IMR-90 (cell line): ENCODE measurements around the gene PCDHGA12. TPM values are rescaled to one million over a fixed set of nuclear protein-coding genes. Genes with fewer than 3 reads are reported as not detected.
A peak's percentile ranks its signal among the peaks of the same experiment; 100 is the strongest.

ENCODE experiments used
- ATAC-seq: fragments of 200-7000 bp; cut with Tn5 transposase; 2 replicates; pipeline ENCODE4 v1.9.1; 2020; ENCODE audit warnings: low read depth, mild to moderate bottlenecking, moderate library complexity
- BruUV-seq: library from RNA; stranded (reverse); fragments of 400-500 nt; replicated peaks from 2 replicates; lab custom pipeline; 2021; lab: Mats Ljungman, UMichigan
- CTCF ChIA-PET: fragments of 300-600 bp; formaldehyde crosslinking; extraction: SDS; loops from one replicate; lab custom pipeline; 2021; ENCODE audit warnings: antibody characterized with exemption; lab: Yijun Ruan, JAX
- POLR2A ChIA-PET: fragments of 300-600 bp; sonication (Branson Sonifier 250); formaldehyde crosslinking; loops from one replicate; lab custom pipeline; 2022; ENCODE audit warnings: antibody characterized with exemption; ENCODE audit not compliant: unreplicated experiment; lab: Charles Lee
- DNase-seq: peaks from one replicate; pipeline ENCODE4 v3.0.0; 2013
- H2AFZ ChIP-seq: replicated peaks from 2 replicates; pipeline ENCODE3; 2013; ENCODE audit warnings: low read length, mild to moderate bottlenecking; ENCODE audit not compliant: poor library complexity
- H2AK5ac ChIP-seq: 2 replicates; pipeline ENCODE4 v1.6.1; 2013; ENCODE audit warnings: low read depth, low read length, inconsistent platforms
- H2AK9ac ChIP-seq: replicated peaks from 2 replicates; pipeline ENCODE3; 2013; ENCODE audit warnings: mild to moderate bottlenecking, low read depth, low read length, moderate library complexity; ENCODE audit not compliant: poor library complexity
- H2BK120ac ChIP-seq: 2 replicates; pipeline ENCODE4 v1.6.1; 2013; ENCODE audit warnings: low read depth, low read length, inconsistent platforms
- H2BK15ac ChIP-seq: 3 replicates; pipeline ENCODE4 v1.6.1; 2013; ENCODE audit warnings: low read depth, low read length, inconsistent platforms
- H2BK20ac ChIP-seq: 2 replicates; pipeline ENCODE4 v1.6.1; 2013; ENCODE audit warnings: low read depth, mild to moderate bottlenecking, inconsistent platforms, low read length, moderate library complexity
- H2BK5ac ChIP-seq: 2 replicates; pipeline ENCODE4 v1.6.1; 2013; ENCODE audit warnings: mild to moderate bottlenecking, low read depth, low read length, inconsistent platforms; ENCODE audit not compliant: poor library complexity, severe bottlenecking
- H3K14ac ChIP-seq: replicated peaks from 2 replicates; pipeline ENCODE4 v1.6.1; 2013; ENCODE audit warnings: low read depth, low read length, inconsistent platforms
- H3K18ac ChIP-seq: 2 replicates; pipeline ENCODE4 v1.6.1; 2013; ENCODE audit warnings: low read depth, low read length, control low read depth
- H3K23ac ChIP-seq: 2 replicates; pipeline ENCODE4 v1.6.1; 2013; ENCODE audit warnings: low read depth, low read length, inconsistent platforms
- H3K27ac ChIP-seq: 2 replicates; pipeline ENCODE4 v1.5.1; 2013; ENCODE audit warnings: mild to moderate bottlenecking, control low read depth, low read length; ENCODE audit not compliant: insufficient read depth
- H3K27me3 ChIP-seq: 2 replicates; pipeline ENCODE4 v1.6.1; 2013; ENCODE audit warnings: low read length; ENCODE audit not compliant: control insufficient read depth, insufficient read depth
- H3K36me3 ChIP-seq: 2 replicates; pipeline ENCODE4 v1.6.1; 2013; ENCODE audit warnings: low read length, mixed read lengths; ENCODE audit not compliant: control insufficient read depth, insufficient read depth
- H3K4ac ChIP-seq: 2 replicates; pipeline ENCODE4 v1.6.1; 2013; ENCODE audit warnings: low read depth, low read length, inconsistent platforms
- H3K4me1 ChIP-seq: 2 replicates; pipeline ENCODE4 v1.6.1; 2013; ENCODE audit warnings: low read length, mixed read lengths; ENCODE audit not compliant: control insufficient read depth, insufficient read depth
- H3K4me2 ChIP-seq: 2 replicates; pipeline ENCODE4 v1.6.1; 2013; ENCODE audit warnings: low read depth, mild to moderate bottlenecking, control low read depth, low read length, moderate library complexity
- H3K4me3 ChIP-seq: 2 replicates; pipeline ENCODE4 v1.5.1; 2013; ENCODE audit warnings: low read depth, mild to moderate bottlenecking, control low read depth, low read length, moderate library complexity; ENCODE audit not compliant: insufficient read depth
- H3K56ac ChIP-seq: 2 replicates; pipeline ENCODE4 v1.6.1; 2013; ENCODE audit warnings: low read length, inconsistent platforms; ENCODE audit not compliant: insufficient read depth; ENCODE audit errors: extremely low read depth
- H3K79me1 ChIP-seq, 2 experiments: 2 replicates each; pipeline ENCODE4 v1.6.1; 2013; ENCODE audit warnings: low read length in 2 of 2, inconsistent platforms in 1 of 2, low read depth in 1 of 2
- H3K9ac ChIP-seq: 2 replicates; pipeline ENCODE4 v1.6.1; 2013; ENCODE audit warnings: low read depth, low read length, control low read depth
- H3K9me1 ChIP-seq: 2 replicates; pipeline ENCODE4 v1.6.1; 2013; ENCODE audit warnings: low read length, inconsistent platforms; ENCODE audit not compliant: insufficient read depth
- H3K9me3 ChIP-seq: 2 replicates; pipeline ENCODE4 v1.6.1; 2013; ENCODE audit warnings: low read length; ENCODE audit not compliant: control insufficient read depth, insufficient read depth
- H4K20me1 ChIP-seq: 2 replicates; pipeline ENCODE4 v1.6.1; 2013; ENCODE audit warnings: low read length, inconsistent platforms; ENCODE audit not compliant: insufficient read depth
- H4K5ac ChIP-seq: 2 replicates; pipeline ENCODE4 v1.6.1; 2013; ENCODE audit warnings: mild to moderate bottlenecking, low read depth, low read length, control low read depth
- H4K8ac ChIP-seq, 2 experiments: 2 replicates each; pipeline ENCODE4 v1.6.1; 2013; ENCODE audit warnings: low read depth in 2 of 2, low read length in 2 of 2, control low read depth in 1 of 2, inconsistent platforms in 1 of 2
- H4K91ac ChIP-seq: 2 replicates; pipeline ENCODE4 v1.6.1; 2013; ENCODE audit warnings: low read depth, low read length, inconsistent platforms; ENCODE audit not compliant: insufficient read depth
- BHLHE40 ChIP-seq: fragments of 150-350 bp; IDR thresholded peaks from 2 replicates; pipeline ENCODE4 v1.6.1; 2016; ENCODE audit warnings: mild to moderate bottlenecking, low read depth, low read length
- CEBPB ChIP-seq: IDR thresholded peaks from 2 replicates; pipeline ENCODE4 v1.6.1; 2012; ENCODE audit warnings: low read depth, low read length, improper control_type of control experiment
- MXI1 ChIP-seq: IDR thresholded peaks from 2 replicates; pipeline ENCODE4 v1.6.1; 2012; ENCODE audit warnings: low read depth, mild to moderate bottlenecking, low read length, moderate library complexity, borderline replicate concordance
- POLR2A ChIP-seq: IDR thresholded peaks from 2 replicates; pipeline ENCODE4 v1.6.1; 2012; ENCODE audit warnings: mild to moderate bottlenecking, low read depth, low read length
- RAD21 ChIP-seq: IDR thresholded peaks from 2 replicates; pipeline ENCODE4 v1.6.1; 2012; ENCODE audit warnings: low read length, improper control_type of control experiment
- WGBS, 2 experiments: methylation state at CpG; one replicate each; pipeline versions ENCODE4 v1.1.5 to v1.1.7; 2013; ENCODE audit warnings: missing lambda C conversion rate in 2 of 2; ENCODE audit not compliant: insufficient read length in 1 of 2; ENCODE audit errors: extremely low coverage in 2 of 2; 5-methylcytosine and 5-hydroxymethylcytosine counted together
- dilution Hi-C: fragments of 300-500 bp; cut with HindIII; formaldehyde crosslinking; loops from one replicate; pipeline ENCODE4 v1.14.3; 2018; ENCODE audit warnings: low sequenced_read_pairs; ENCODE audit not compliant: unreplicated experiment
- in situ Hi-C: fragments of 300-500 bp; cut with MboI; formaldehyde crosslinking; loops from 3 replicates; pipeline ENCODE4 v1.14.3; 2019; ENCODE audit warnings: low sequenced_read_pairs, inconsistent platforms, mixed read lengths
- intact Hi-C: fragments of 100-400 bp; cut with micrococcal nuclease; formaldehyde crosslinking; loops from 2 replicates; pipeline ENCODE4 v1.10.0; 2022
- polyA plus RNA-seq, 3 experiments: library from polyadenylated mRNA; depleted of rRNA; stranded (reverse); fragments of >200 nt; gene quantifications; 2 replicates each; pipeline ENCODE4 v1.2.3, GENCODE V29; 2012; ENCODE audit warnings: low replicate concordance in 1 of 3
- total RNA-seq: library from RNA; depleted of rRNA; stranded (reverse); fragments of >200 nt; gene quantifications from 2 replicates; pipeline ENCODE4 v1.2.3, GENCODE V29; 2012
- TF ChIP-seq, protein P1 (sequence below): fragments of 150-350 bp; IDR thresholded peaks from 2 replicates; pipeline ENCODE4 v1.6.1; 2016; ENCODE audit warnings: low read depth, mild to moderate bottlenecking, low read length, moderate library complexity, borderline replicate concordance

PCDHGA12 gene
- total and polyA plus RNA-seq, 2 of the 4 experiments (the other 2 are of a cell fraction): 7.9 to 8.8 TPM

- TF ChIP-seq BHLHE40: no peak
- no peak for TF ChIP-seq CEBPB
Observed at GRCh38 chr5:141475625-141476131, 45.4 kb downstream of the PCDHGA12 start, which contains the start of gene PCDHGC3 (continued).

DNA sequence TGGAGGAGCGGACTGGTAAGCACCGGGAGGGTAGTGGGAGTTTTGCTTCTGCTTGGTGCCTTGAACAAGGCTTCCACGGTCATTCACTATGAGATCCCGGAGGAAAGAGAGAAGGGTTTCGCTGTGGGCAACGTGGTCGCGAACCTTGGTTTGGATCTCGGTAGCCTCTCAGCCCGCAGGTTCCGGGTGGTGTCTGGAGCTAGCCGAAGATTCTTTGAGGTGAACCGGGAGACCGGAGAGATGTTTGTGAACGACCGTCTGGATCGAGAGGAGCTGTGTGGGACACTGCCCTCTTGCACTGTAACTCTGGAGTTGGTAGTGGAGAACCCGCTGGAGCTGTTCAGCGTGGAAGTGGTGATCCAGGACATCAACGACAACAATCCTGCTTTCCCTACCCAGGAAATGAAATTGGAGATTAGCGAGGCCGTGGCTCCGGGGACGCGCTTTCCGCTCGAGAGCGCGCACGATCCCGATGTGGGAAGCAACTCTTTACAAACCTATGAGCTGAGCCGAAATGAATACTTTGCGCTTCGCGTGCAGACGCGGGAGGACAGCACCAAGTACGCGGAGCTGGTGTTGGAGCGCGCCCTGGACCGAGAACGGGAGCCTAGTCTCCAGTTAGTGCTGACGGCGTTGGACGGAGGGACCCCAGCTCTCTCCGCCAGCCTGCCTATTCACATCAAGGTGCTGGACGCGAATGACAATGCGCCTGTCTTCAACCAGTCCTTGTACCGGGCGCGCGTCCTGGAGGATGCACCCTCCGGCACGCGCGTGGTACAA, 46.0 kb downstream of the PCDHGA12 start:
- H3K4me1 ChIP-seq: peaks cover 17% of the 10 kb centered on the region
- peak overlapping the region; percentile 66 for H3K27ac ChIP-seq
- DNase-seq (peak; percentile 85), ATAC-seq (peak; percentile 58)
- intact Hi-C loops (loop anchor here (1.0 to 5.0 kb wide), 3 partner anchors 33 to 59 kb away; partner anchors contain the start of genes PCDHGA12 and PCDHGB7), dilution Hi-C loops (no loop called here), in situ Hi-C loops (loop anchor here (5.0 kb wide), 1 partner anchor 46 kb away; no protein-coding TSS in a partner anchor)
- peak overlapping the region; percentile 54 for H3K4me3 ChIP-seq
- peak overlapping the region; percentile 86 for H2AFZ ChIP-seq
- ChIA-PET POLR2A (no interaction called here), CTCF (interaction anchor here (0.9 to 3.1 kb wide), 8 partner anchors 40 to 91 kb away, joined by 3 to 19 read pairs (median 4); partner anchors contain the start of gene PCDHGB7)
- H4K20me1 ChIP-seq: peaks cover 35% of the 10 kb centered on the region
- peak overlapping the region; percentile 46 for H2BK120ac ChIP-seq
- WGBS, 2 experiments: 0% methylated on average over 23 of the region's 58 CpGs; no CpG with 5 or more reads in 1 of the 2 experiments
- no peaks in the 10 kb centered on the region for H3K36me3 ChIP-seq
- TF ChIP-seq, protein P1, sequence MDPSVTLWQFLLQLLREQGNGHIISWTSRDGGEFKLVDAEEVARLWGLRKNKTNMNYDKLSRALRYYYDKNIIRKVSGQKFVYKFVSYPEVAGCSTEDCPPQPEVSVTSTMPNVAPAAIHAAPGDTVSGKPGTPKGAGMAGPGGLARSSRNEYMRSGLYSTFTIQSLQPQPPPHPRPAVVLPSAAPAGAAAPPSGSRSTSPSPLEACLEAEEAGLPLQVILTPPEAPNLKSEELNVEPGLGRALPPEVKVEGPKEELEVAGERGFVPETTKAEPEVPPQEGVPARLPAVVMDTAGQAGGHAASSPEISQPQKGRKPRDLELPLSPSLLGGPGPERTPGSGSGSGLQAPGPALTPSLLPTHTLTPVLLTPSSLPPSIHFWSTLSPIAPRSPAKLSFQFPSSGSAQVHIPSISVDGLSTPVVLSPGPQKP: no peak
- peak; percentile 14; the same call in 1 of the 2 replicates for TF ChIP-seq MXI1
- no peak; the same call in 1 of the 2 replicates for TF ChIP-seq RAD21
- peak; percentile 46; the same call in 1 of the 2 replicates for TF ChIP-seq POLR2A
- peak overlapping the region; percentile 1; the same call in 1 of the 2 replicates for H4K5ac ChIP-seq
- peak overlapping the region; percentile 69 for H2AK9ac ChIP-seq
- H4K8ac ChIP-seq: peak overlapping the region; percentile 48 to 54; a peak in 3 of 4 replicates
- H3K14ac ChIP-seq: peak overlapping the region; percentile 75
- H4K91ac ChIP-seq: no peak overlapping the region
- peaks cover 6% of the 10 kb centered on the region; the same call in 1 of the 2 replicates for H3K9me1 ChIP-seq
- TSS peak; percentile 27 for BruUV-seq
- no peaks in the 10 kb centered on the region for H3K9me3 ChIP-seq
- peak overlapping the region; percentile 67 for H3K9ac ChIP-seq
- peak overlapping the region; percentile 52; the same call in 1 of the 2 replicates for H2AK5ac ChIP-seq
- peak overlapping the region; percentile 56 for H3K56ac ChIP-seq
- H2BK5ac ChIP-seq: peak overlapping the region; percentile 41
- peak overlapping the region; percentile 64 for H3K4me2 ChIP-seq
- peak overlapping the region; percentile 83 for H3K23ac ChIP-seq
- peak overlapping the region; percentile 78 for H3K4ac ChIP-seq
- H2BK20ac ChIP-seq: no peak overlapping the region
- H3K27me3 ChIP-seq: no peaks in the 10 kb centered on the region
- peaks cover 26 to 43% of the 10 kb centered on the region in 2 experiments for H3K79me1 ChIP-seq
- H3K18ac ChIP-seq: peak overlapping the region; percentile 20; the same call in 1 of the 2 replicates
- H2BK15ac ChIP-seq: peak overlapping the region; percentile 40; the same call in 1 of the 3 replicates
